ENCODE measurements around the gene NT5DC2.

DNA sequence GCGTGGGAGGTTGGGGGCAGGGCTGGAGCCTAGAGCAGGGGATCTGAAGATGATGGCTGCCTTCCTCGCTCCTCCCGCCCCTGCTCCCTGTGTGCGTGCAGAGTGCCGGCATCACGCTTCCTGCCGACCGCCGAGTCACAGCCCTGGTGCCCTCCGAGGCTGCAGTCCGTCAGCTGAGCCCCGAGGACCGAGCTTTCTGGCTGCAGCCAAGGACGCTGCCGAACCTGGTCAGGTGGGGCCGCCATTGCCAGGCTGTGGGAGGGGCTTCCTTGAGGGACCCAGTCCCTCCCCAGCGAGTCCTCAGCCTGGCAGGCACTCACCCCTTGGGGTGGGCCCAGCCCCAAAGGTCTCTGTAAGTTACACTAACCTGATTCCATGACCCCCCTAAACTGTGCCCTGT lies 20.9 kb downstream of the NT5DC2 start:
- TF ChIP-seq, protein P1, sequence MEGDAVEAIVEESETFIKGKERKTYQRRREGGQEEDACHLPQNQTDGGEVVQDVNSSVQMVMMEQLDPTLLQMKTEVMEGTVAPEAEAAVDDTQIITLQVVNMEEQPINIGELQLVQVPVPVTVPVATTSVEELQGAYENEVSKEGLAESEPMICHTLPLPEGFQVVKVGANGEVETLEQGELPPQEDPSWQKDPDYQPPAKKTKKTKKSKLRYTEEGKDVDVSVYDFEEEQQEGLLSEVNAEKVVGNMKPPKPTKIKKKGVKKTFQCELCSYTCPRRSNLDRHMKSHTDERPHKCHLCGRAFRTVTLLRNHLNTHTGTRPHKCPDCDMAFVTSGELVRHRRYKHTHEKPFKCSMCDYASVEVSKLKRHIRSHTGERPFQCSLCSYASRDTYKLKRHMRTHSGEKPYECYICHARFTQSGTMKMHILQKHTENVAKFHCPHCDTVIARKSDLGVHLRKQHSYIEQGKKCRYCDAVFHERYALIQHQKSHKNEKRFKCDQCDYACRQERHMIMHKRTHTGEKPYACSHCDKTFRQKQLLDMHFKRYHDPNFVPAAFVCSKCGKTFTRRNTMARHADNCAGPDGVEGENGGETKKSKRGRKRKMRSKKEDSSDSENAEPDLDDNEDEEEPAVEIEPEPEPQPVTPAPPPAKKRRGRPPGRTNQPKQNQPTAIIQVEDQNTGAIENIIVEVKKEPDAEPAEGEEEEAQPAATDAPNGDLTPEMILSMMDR (IDR thresholded peaks at IDR 0.05; ENCODE audit: low read depth, low read length, poor library complexity, severe bottlenecking) = no peak
- TF ChIP-seq EZH2phosphoT487 (IDR thresholded peaks at IDR 0.05; ENCODE audit: borderline replicate concordance, low read length) = no peak

All from DOHH2 (cell line).